GM19328 (cell line): ENCODE data around the gene DBET.
"Not testable (repeated sequence)": the region's sequence is repeated elsewhere in the genome, so short reads cannot be mapped to it uniquely, and the experiment has no call there.

Experiments
- ATAC-seq: cut with Tn5 transposase; IDR thresholded peaks from one replicate; pipeline ENCODE4 v1.9.1; 2021; ENCODE audit warnings: mild to moderate bottlenecking, moderate library complexity; ENCODE audit not compliant: unreplicated experiment

DBET gene

DNA sequence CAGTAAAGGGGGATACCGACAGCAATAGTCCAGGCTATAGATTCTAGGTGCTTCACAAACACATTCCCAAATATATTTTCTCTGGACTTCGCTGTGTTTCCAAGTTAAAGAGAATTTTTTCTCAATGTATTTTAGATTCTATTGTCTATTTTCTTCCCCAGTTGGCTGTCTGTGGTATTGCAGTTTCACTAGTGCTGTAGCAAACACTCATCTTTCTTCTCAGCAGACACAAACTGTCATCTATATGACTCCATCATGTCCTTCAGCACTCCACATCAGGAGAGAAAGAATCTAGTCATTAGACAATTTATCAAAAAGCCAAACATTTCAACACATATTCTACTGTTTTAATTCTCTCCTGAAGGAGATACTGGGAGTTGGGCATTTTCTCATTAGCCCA is at the start of gene DBET:
DBET (plus strand) TSS at position 161 of the 400 bp plus-strand sequence.
- ATAC-seq, result not testable (repeated sequence)

DNA sequence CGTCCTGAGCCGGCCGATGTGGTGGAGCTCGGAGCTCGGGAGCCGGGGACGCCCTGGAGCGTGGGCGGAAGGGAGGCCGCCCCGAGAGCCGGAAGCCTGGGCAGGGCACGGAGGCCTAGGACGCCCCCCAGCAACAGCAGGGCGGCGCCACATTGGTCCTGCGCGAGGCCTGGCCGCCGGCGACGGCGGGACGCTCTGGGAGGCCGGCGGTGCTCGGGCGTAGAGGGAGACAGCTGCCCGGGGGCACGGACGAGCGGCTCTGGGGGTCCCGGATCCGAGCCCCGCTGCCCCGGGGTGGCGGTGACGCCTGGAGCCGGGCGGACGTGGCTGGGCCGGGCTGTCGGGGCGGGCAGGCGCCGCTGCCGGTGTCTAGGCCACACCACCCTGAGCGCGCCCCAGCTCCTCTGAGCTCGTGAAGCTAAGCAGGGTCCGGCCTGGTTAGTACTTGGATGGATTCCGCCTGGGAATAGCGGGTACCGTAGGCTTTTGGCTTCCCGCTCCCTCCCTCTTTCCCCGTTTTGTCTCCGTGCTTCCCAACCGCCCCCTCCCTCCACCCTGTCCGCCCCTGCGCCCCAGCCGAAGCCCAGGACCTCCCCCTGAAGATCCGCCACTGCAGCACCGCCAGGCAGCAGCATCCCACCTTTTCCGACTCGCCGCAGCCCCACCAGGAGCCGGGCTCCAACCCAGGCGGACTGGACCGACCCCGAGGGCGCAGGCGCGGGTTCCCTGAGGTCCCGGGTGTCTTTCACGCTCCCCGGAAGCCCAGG is 49.3 kb upstream of the DBET start:
- ATAC-seq, result no peak

DNA sequence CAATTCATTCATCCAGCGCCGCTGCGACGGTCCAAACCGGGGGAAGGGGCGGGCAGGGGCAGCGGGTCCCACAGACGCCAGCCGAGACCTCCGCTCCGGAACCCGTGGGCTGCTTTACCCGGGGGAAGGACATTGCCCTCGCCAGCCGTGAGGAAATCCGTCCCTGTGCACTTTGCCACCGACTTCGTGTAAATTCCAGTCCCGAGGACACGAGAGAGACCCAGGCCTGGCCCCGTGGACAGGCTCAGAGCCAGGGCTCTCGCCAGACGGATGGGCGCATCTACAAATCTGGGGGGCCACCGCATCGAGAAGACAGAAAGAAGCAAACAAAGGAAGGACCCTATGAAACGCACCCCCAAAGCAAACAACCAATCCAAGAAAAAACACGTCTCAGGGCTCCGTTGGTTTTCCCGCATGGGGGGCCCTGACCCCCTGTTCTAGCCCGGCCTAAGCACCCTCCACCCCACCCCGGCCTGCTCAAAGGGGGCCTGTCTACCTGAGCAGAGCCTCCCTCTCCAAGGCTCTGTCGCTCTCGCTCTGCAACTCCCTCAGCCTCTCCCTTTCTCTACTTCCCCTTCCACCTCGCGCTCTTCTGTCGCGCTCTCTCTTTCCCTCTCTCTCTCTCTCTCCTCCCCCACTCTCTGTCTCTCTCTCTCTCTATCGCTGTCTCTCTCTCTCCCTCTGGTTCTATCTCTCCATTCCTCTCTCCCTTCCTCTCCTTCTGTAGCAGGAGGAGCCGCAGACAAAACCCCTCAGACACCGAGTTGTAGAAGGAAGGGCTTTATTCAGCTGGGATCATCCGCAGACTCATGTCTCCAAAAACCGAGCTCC is 48.5 kb upstream of the DBET start:
- no peak for ATAC-seq

DNA sequence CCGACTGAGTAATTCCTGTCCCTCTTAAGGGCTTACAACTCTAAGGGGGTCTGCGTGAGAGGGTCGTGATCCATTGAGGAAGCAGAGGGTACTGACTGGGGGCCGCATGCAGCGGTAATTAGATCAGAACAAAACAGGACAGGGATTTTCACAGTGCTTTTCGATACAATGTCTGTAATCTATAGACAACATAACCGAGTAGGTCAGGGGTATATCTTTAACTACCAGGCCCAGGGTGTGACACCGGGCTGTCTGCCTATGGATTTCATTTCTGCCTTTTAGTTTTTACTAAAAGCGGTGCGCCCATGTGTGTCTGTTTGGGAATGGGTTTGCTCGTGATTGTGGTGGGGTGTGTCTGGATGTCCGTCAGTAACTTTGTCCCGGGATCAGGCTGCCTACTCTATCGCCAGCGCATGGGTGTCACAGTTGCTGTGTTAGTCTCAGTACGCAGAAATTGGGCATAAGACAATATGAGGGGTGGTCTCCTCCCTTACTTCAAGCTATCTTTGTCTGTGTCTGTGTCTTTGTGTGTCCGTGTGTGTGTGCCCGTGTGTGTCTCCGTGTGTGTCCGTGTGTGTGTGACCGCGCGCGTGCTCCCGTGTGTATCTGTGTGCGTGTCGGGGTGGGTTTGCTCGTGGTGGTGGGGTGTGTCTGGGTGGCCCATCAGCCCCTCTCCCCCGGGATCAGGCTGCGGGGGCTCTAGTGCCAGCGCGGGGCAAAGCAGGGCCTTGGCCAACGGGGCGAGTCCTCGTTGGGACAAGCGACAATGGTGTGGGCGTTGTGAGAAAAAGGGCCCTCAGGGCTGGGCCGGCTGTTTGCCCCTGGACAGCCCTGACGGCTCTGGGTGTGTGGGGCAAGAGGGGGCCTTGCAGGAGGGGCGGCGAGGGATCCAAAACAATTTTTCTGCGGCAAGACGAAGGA is 47.7 kb upstream of the DBET start:
- no peak for ATAC-seq

DNA sequence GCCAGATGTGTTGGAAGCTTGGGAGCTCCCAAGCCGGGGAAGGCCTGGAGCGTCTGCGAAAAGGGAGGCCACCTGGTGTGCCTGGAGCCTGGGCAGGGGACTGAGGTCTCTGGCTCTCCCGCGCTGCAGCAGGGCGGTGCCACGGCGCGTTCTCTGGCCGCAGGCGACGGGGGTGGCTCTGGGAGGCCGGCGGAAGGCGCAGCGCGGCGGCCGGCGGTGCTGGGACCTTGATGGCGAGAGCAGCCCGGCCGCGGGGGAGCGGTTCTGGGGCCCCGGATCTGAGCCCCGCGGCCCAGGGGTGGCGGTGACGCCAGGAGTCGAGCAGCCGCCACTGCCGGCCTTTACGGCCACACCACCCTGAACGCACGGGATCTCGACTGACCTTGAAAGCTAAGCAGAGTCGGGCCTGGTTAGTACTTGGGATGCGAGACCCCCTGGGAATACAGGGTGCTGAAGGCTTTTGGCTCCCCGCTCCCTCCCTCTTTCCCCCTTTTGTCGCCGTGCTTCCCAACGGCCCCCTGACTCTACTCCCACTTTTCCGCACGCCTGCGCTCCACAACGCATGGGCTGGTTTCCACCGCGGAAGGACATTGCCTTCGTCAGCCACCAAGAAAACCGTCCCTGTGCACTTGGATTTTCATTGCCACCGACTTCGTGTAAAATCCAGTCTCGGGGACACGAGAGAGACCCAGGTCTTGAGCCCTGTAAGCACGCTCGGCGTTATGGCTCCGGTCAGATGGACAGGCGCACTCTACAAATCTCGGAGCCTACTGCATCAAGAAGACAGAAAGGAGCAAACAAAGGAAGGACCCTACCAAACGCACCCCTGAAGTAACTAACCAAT is 46.7 kb upstream of the DBET start:
- no peak for ATAC-seq

DNA sequence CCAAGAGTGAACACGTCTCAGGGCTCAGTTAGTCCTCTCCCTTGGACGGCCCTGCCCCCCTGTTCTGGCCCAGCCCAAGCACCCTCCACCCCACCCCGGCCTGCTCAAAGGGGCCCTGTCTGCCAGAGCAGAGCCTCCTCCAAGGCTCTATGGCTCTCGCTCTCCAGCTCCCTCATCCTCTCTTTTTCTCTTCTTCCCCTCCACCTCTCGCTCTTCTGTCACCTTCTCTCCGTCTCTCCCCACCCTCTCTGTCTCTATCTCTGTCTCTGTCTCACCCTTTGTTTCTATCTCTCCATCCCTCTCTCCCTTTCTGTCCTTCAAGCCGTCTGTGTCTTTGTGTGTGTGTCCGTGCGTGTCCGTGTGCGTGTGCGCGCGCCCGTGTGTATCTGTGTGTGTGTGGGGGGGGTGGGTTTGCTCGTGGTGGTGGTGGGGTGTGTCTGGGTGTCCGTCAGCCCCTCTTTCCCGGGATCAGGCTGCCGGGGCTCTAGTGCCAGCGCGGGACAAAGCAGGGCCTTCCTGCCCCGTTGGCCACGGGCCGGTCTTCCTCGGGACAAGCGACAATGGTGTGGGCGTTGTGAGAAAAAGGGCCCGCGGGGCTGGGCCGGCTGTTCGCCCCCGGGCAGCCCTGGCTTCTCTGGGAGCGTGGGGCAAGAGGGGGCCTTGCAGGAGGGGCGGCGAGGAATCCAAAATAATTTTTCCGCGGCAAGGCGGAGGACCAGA is 45.9 kb upstream of the DBET start:
- ATAC-seq, result no peak

DNA sequence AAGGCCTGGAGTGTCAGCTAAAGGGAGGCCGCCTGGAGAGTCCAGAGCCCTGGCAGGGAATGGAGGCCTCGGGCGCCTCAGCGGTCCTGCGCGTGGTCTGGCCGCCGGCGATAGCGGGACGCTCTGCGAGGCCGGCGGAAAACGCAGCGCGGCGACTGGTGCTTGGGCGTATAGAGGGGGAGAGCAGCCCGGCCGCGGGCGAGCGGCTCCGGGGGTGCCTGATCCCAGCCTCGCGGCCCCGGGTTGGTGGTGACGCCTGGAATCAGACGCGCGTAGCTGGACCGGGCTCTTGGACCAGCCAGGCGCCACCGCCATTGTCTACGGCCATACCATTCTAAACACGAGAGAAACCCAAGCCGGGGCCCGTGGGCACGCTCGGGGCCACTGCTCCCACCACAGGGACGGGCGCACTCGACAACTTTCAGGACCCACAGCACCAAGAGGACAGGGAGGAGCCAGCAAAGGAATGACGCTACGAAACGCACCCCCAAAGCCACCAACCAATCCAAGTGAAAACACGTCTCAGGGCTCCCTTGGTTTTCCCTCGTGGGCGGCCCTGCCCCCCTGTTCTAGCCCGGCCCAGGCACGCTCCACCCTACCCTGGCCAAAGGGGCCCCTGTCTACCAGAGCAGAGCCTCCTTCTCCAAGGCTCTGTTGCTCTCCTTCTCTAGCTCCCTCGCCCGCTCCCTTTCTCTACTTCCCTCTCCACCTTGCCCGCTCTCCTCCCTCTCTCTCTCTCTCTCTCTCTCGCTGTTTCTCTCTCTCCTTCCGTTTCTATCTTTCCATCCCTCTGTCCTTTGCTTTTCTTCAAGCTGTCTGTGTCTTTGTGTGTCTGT is 45.1 kb upstream of the DBET start:
- no peak for ATAC-seq

DNA sequence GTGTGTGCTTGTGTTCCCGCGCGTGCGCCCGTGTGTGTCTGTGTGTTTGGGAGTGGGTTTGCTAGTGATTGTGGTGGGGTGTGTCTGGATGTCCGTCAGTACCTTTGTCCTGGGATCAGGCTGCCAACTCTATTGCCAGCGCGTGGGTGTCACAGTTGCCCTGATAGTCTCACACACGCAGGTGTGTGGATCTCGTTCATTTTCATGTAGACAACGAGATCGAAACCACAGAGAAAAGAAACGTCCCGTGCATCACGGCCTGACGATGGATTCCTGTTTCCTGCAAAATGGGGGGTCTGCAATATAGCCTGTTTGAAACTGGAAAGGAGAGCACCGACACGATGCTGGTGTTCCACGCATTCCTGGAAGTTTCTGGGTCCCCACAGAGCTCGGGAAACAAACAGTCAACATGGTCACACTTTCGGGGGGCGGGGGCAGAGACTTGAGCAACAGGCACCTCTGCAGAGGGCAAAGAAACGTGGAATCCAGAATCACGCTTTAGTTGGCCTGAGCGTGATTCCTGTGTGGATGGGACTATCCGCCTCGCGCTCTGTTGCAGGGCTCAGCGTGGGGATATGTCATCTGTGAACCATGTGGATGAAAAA is 44.3 kb upstream of the DBET start:
- ATAC-seq, result not testable (repeated sequence)

DNA sequence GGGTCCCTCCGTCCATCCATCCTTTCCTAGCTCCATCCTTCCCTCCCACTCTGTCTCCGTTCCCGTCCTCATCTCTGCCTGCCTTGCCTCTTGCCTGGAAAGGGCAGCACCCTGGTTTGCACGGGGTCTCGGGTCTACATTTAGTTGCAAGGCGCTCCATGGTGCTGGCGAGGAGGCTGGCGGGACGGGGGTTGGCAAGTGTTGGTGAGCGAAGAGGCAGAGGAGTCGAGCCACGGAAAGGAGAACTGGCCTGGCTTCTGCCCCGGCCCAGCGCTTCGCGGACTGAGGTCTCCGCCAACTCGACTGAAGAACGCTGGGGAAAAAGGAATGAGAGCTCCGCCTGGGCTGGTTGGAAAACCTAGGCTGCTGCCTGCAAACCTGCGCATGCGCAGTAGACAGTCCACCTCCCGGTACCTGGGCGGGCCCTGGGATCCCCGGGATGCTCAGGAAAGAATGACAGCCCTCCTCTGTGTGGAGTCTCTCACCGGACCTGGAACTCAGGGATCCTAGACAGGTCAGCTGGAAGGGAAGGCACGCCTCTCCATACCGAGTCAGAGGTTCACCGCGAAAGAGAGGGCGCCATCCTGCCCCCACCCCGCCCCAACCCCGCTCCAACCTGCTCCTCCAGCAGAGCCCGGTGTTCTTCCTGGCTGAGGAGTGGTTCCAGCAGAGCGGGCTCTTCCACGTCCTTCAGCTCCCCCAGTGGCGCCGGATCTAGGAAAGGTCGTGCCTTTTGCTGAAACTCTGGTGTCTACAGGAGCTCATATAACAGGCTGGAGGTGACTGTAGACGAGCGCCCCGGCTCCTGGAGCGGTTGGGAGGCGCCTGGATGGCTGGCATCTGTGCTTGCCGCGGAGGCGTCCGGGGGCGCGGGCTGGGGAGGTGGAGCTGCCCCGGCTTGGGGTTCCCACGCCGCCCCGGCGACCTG is 43.2 kb upstream of the DBET start:
- ATAC-seq, result no peak

DNA sequence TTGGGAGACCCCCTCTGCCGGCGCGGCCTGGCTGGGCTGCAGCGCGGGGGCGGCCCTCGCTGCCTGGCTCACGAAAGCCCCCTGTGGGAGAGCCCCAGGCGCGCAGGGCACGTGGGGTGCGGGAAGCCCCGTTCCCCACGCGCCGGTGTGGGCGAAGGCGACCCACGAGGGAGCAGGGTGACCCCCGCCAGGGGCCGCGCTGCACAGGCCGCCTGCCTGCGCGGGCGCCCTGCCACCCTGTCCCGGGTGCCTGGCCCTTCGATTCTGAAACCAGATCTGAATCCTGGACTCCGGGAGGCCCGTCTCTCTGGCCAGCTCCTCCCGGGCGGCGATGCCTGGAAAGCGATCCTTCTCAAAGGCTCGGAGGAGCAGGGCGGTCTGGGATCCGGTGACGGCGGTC is 42.3 kb upstream of the DBET start:
- ATAC-seq, result not testable (repeated sequence)

DNA sequence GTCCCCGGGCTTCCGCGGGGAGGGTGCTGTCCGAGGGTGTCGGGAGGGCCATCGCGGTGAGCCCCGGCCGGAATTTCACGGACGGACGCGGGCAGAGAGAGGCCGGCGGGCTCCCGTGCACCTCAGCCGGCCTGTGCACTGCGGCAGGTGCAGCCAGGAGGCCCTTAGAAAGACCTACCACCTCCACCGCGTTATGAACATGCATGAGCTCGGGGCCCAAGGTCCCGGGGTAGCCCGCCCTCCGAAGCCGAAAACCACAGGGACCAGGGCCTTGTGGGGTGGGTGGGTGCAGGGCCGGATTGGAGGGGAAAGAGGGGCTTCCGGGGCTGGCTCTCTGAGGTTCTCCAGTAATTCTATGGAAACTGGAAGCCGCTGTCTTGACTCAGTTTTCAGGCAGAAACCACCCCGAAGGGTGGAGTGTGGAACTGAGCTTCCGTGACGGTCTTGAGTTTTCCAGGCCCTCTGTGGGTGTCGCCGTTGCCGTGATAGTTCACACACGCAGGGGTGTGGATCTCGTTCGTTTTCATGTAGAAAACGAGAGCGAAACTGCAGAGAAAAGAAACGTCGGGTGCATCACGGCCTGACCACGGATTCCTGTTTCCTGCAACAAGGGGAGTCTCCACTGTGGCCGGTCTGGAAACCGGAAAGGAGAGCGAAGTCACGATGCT is 41.6 kb upstream of the DBET start:
- ATAC-seq, result not testable (repeated sequence)

DNA sequence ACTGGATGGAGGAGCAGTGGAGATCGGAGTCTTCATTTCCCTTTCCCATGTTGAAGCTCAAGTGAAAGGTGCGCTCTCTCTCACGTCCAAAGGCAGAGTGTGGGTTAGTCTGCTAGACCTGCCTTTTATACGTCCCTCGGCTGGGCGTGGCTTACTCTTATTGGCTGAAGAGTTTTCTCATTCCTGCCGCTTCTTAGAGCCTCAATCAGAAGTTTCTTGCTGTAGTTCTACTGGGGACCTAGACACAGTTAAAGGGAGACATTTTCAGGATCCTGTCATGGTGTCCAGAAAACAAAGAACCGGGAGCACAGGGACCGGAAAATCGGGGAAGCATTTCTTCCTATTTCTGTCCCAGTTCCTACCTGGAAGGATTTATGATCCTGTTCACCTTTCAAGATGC is 37.1 kb upstream of the DBET start, which contains the start of gene FRG2:
FRG2 (minus strand) TSS at position 101 of the 400 bp plus-strand sequence; CDS start at position 49, 52 bp downstream.
- not testable (repeated sequence) for ATAC-seq

DNA sequence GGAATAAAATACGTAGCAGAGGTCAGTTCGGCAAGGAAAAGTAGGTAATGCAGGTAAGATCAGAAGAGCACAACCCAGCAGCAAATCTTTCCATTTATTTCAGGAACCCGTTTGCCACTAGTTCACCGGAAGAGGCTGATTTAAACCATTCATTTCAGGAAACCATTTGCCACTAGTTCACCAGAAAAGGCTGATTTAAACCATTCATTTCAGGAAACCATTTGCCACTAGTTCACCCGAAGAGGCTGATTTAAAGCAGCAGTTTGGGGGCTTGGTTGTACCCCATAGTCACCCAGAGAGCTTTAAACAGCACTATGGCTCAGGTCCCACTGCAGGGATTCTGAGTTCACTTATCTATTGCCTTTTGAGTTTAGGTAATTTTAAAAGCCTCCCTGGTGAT is 33.0 kb upstream of the DBET start:
- not testable (repeated sequence) for ATAC-seq

DNA sequence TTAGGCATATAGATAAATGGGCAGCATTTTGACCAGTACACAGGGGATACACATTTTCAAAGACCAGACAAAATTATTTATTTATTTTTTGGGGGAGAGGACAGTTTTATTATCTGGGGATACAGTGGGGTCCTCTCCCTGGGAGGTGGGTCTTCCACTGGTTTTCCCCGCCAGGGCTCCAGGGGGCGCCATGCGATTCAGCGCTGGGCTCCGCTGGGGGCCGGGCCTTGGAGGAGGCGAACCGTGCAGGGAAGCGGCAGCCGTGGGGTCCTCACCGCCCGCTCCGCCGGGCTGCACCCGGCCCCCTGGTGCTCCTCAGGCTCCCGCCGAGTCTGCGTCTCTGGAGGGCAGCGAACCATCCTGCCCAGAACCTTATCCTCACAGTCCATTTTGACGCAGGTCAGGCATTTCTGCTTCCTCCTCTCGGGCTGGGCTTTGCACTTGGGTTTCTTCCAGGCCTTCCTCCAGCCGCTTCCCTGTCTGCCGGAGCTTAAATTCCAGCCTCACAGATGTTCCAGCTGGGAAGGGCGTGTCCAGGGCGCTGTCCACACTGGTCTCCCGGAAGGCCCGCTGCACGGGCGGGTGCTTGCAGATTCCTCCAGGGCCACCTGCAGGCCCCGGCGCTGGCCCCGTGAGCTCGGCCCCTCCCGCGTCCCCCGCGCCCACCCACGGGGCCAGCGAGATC is 26.5 kb upstream of the DBET start:
- not testable (repeated sequence) for ATAC-seq

DNA sequence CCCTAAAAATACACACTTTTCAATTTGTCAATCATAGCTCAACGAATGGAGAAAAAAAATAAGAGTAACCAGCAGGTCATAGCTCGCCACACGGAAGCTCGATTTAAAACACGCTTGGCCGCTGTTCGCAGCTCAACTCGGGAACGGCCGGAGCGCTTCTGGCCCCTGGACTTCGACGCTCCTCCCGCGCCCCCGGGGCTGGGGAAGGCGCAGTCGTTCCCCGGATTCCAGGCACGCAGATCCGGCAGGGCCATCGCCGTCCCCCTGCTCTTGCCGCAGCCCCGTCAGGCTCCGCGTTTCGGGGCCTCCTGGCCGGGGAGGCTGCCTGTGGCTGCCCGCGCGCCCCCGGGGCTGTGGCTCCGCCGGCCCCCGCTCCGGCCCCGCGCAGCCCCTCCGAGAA is 23.4 kb upstream of the DBET start:
- not testable (repeated sequence) for ATAC-seq

DNA sequence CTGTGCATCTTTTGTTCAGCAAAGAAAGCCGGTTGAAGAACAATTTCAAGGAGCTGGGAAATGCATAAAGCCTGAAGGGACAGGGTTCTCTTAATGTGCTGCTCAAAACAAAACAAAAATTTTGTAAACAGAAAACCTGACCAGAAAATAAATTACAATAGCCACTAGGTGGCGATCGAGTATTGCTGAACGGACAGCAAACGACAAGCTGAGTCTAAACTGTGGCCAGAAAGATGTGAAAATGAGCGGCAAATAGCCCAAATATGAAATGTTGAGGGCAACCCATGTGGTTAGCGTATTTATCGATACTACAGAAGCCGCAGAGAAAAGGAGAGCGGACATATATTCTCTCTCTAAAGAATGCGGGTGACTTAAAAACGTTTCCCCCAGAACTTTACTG is 16.7 kb upstream of the DBET start:
- ATAC-seq, result not testable (repeated sequence)
